Spleen (tissue), 7 donors: ENCODE results near the gene ZNF619.

Experiments
- POLR2A ChIP-seq, 3 donors: fragments of 450-650 bp; IDR thresholded peaks; one replicate each; pipeline ENCODE4 v1.5.1; 2017; ENCODE audit warnings: antibody characterized with exemption in 3 of 3, mild to moderate bottlenecking in 1 of 3
- TF ChIP-seq, protein P1 (sequence below), 11 experiments: fragments of 200-600 bp in 7 of 11; fragments of 450-650 bp in 4 of 11; sonication (generic) in 4 of 11; IDR thresholded peaks in 8 of 11; conservative IDR thresholded peaks in 3 of 11; 1 replicate in 7 of 11; 2 replicates in 4 of 11; pipeline versions ENCODE4 v1.4.0 to v1.8.0; 2016 to 2021; ENCODE audit warnings: antibody characterized with exemption in 11 of 11, inconsistent platforms in 4 of 11, mild to moderate bottlenecking in 1 of 11
- donor health status: DM: no; HTN: no; CAD: no; lungs with moderate emphysema.
- donor health status: DM: no; HTN: no; CAD: no.
- donor health status: DM: no; HTN: no; CAD: no.

DNA sequence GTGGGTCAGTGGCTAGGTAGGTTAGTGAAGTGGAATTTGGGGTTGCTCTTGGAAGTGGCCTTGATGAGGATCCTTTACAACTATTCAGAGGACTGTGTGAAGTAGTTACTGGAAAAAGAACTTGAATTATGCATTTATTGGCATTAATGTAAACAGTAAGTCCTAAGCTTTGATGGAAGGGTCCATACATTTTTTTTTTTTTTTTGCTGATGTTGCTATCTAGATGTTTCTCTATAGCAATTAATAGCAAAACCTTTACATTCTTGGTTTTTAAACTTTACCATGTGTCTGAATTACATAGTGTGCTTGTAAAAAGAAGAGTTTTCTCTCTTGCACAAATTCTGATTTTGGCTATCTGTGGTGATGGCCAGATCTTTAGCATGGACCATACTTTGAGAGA, 57.4 kb downstream of the ZNF619 start:
- TF ChIP-seq, protein P1, sequence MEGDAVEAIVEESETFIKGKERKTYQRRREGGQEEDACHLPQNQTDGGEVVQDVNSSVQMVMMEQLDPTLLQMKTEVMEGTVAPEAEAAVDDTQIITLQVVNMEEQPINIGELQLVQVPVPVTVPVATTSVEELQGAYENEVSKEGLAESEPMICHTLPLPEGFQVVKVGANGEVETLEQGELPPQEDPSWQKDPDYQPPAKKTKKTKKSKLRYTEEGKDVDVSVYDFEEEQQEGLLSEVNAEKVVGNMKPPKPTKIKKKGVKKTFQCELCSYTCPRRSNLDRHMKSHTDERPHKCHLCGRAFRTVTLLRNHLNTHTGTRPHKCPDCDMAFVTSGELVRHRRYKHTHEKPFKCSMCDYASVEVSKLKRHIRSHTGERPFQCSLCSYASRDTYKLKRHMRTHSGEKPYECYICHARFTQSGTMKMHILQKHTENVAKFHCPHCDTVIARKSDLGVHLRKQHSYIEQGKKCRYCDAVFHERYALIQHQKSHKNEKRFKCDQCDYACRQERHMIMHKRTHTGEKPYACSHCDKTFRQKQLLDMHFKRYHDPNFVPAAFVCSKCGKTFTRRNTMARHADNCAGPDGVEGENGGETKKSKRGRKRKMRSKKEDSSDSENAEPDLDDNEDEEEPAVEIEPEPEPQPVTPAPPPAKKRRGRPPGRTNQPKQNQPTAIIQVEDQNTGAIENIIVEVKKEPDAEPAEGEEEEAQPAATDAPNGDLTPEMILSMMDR (IDR thresholded peaks at IDR 0.05 in 8 of 11, conservative IDR thresholded peaks at IDR 0.05 in 3 of 11): no peak
- TF ChIP-seq POLR2A (IDR thresholded peaks at IDR 0.05): no peak
